GM19395 (cell line): Measurements from ENCODE around the gene ZNF124.

Experiments used
- ATAC-seq: cut with Tn5 transposase; IDR thresholded peaks from one replicate; pipeline ENCODE4 v1.9.1; 2021; ENCODE audit warnings: mild to moderate bottlenecking, moderate library complexity; ENCODE audit not compliant: unreplicated experiment

ZNF124 gene

DNA sequence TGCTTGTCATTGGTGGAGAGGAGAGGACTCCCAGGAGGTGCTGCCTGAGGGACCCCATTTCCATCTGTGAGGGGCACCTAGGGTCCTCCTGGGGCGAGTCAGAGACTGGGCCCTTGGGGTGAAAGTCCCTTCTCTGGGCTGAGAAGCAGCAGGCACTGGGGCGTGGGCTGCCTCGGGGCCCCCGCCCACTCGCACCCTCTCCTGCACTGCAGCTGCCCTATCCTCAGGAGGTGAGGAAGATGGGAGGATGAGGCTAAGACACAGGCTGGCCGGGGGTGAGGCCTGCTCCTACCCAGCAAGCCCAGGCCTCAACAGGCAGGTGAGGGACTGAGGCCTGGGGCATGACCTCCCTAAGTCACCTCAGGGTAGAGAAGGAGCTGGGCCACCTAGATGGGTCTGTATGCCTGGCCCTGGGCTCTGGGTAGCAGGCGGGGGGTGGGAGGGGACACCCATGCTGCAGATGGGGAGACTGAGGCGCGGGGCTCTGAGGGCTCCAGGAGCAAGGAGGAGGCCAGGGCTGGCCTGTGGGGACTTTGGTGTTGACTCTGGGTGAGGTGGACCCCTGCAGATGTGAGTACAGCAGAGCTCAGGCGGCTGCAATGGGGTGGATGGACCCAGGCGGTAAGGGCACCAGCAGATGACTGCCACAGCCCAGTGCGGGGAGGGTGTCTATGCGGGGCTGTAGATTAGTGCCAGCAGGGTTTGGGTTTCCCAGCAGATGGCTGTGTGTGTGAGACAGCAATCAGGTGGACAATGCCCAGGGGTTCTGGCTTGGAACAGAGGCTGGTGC, 57.3 kb downstream of the ZNF124 start:
- no peak for ATAC-seq

DNA sequence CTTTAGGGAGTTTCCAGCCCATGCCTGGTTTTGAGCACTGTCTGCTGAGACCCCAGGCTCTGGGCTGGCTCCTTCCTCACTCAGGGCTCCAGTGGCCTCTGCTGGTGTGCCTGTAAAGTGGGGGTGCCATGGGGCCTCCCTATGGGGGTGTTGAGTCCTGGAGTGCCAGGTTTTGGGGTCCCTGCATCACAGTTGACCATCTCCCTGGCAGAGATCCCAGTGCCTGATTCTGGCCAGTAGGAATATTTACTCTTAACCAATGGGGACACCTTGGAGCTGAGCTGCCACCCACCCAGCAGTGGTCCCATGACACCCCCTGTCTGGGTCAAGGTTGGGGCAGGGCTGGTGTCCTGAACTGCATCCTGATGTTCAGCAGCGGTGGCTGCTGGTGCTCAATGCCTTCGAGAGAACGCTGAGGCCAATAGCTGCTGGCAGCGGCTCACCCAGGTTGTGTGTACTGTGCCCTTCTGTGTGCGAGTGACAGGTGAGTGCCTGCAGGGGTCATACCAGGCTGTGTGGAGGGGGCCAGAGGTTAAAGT, 58.0 kb downstream of the ZNF124 start:
- no peak for ATAC-seq

DNA sequence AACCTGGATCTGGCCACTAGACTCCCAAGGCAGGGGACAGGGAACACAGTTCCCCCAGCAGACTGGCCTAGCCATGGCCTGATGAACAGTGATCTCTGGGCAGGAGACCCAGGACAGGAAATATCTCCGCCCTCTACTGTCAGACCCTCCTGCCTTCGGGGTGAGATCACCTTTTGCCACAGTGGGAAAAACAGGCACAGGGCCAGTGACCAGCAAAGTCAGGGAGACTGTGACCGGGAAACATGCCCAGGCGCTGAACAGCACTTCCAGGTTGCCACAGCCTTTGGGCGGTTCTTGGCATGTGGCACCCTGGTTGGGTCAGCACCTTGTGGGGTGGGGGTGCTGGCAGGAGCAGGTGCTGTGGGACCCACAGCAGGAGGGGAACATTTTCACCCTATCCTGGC, 58.7 kb downstream of the ZNF124 start:
- ATAC-seq = no peak

DNA sequence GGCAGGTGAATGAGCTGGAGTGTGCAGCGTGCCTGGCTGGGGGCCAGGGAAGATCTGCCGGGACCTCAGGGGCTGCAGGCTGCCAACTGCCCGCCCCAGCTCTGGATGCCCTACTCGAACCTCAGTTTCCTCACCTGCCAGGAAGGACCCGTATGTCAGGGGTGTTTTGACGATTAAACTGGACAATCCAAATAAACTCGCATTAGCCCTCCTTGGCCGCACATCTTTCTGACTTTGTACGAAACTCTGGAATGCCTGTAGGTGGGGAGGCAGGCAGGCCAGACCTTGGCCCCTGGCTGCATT, 59.4 kb downstream of the ZNF124 start:
- ATAC-seq = no peak

DNA sequence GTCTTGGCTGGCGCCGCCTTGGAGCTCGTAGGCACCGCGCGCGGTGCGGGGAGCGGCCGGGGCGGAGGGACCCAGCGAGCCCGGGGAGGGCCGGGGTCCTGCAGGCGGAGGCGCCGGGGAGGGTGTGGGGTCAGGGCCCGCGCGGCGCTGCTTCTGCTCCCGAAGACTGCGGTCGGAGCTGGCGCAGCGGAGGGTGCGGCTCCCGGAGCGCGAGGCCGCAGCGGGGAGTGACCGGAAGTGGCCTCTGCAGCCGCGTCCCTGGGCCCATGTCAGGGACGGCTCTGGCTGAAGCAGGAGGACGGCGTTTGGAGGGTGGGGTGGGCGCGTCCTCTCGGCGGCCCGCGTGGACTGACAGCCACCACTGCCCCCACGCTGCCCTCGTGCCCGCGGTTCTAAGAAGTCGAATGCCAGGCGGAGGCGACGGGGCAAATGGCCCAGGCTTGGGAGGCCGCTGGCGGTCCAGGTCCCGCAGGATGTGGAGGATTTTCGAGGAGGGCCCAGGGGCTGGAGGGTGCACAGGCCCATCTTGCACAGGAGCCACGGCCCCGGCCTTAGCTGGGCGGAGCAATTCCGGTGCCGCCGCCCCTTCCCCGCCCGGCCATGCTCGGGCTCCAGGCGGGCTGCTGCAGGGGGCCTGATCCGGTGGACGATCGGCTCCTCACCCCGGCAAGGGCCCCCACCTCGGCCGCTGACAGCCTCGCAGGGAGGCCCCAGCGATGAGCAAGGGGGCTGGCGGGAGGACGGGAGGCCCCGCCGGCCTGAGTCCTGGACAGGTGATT, 59.9 kb downstream of the ZNF124 start:
- no peak for ATAC-seq

DNA sequence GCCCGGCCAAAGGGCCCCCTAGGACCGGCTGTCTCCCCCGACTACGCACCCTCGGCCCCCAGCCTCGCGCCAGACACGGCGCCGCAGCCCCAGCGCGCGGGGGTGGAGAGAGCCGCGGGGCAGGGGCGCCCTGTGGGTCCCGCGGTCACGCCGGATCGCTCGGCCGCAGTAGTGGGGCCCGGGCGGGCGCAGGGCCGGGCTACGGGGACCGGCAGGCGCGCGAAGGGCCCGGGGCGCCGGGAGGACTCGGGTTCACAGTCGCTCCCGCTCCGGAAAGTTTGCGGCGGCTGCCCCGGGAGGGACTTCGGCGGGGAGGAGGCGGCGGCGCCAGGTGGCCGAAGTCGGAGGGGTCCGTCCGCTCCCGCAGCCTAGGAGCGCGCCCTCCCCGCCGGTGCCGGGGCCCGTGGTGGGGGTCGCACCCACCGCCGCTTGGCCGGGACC, 60.5 kb downstream of the ZNF124 start:
- ATAC-seq = no peak

DNA sequence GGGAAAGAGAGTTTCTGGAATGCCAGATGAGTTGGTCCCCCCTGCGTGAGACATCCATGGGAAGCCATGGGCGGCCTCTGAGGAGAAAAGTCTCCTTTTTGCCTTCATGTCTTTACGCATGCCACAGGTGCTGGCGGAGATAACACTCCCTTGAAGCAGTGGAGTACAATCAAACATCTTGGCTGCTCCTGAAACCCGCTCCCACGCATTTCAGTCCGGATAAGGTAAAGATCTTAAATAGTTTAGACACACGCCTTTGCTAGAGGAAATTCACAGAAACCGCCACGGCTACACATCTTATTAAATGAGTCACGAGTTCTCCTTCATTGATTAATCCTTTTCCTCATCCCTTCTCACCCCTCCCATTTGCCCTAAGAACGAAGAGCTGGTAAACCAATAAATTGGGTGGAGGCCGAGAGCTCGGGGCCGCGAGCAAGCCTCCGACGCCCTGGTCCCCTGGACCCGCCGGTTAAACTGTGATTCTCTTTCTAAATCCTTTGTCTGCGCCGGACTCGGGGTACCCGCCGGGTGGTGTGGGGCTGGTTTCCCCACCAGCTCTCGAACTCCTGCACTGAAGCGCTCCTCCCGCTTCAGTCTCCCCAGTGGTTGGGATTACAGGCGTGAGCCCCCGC, 61.1 kb downstream of the ZNF124 start:
- no peak for ATAC-seq

DNA sequence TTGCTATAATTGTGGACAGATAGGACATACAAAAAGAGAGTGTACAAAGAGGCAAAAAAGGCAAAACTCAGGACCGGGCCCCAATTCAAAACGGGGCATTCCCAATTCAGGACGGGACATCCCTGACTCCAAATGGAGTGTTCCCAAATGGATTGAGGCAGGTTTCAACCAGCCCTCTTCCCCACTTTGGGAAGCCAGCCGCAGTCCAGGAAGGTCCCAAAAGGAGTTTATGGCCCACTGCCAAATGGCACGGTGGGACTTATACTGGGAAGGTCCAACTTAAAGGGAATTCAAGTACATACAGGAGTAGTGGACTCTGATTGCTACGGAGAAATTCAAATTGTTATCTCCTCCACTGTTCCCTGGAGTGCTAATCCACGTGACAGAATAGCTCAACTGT, 64.1 kb downstream of the ZNF124 start:
- ATAC-seq = no peak

DNA sequence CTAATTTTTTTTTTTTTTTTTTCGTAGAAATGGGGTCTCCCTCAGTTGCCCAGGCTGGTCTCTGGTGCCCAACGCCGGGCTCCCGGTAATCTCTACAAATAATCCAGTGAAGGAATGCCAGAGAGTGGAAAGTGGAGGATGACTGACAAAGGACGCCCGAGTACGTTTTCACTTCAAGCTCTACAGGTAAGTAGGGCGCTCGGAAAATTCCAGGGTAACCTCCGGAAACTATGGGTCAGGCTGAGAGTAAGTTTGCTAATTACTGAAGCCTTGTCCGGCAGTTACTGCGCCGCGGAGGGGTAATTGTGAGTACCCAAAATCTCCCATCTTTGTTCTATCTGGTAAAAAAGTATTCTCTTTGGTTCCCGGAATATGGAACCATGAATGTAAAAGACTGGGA, 65.9 kb downstream of the ZNF124 start:
- ATAC-seq = no peak
